H1 (cell line): ENCODE measurements around the gene NAT10. TPM values are rescaled to one million over a fixed set of nuclear protein-coding genes. Genes with fewer than 3 reads are reported as not detected.

ENCODE experiments used
- CTCF ChIA-PET: fragments of 300-600 bp; sonication (Branson Sonifier 250); formaldehyde crosslinking; loops from one replicate; lab custom pipeline; 2021; ENCODE audit not compliant: partially characterized antibody; lab: Charles Lee
- POLR2A ChIA-PET: fragments of 300-600 bp; sonication (Branson Sonifier 250); formaldehyde crosslinking; loops from one replicate; lab custom pipeline; 2021; ENCODE audit warnings: inconsistent platforms; ENCODE audit not compliant: partially characterized antibody; lab: Charles Lee
- DNase-seq, 2 experiments: peaks; one replicate each; pipeline versions ENCODE4 v3.0.0 to v3.0.0-alpha.2; 2010 to 2022; ENCODE audit warnings: low spot score in 2 of 2, low read depth in 1 of 2, mixed read lengths in 1 of 2
- FAIRE-seq: peaks from 2 replicates; lab custom pipeline; 2011; peaks lifted over from hg19 to GRCh38; lab: Jason Lieb, UNC
- H2AFZ ChIP-seq: 2 replicates; pipeline ENCODE4 v1.8.1; 2012; ENCODE audit warnings: low read length, inconsistent platforms
- H2AK5ac ChIP-seq: 2 replicates; pipeline ENCODE4 v1.6.1; 2013; ENCODE audit warnings: low read depth, low read length
- H2BK120ac ChIP-seq: replicated peaks from 2 replicates; pipeline ENCODE3; 2013; ENCODE audit warnings: low read depth, low read length, inconsistent platforms
- H2BK12ac ChIP-seq: 2 replicates; pipeline ENCODE4 v1.6.1; 2013; ENCODE audit warnings: low read depth, low read length
- H2BK15ac ChIP-seq: 2 replicates; pipeline ENCODE4 v1.6.1; 2013; ENCODE audit warnings: low read length
- H2BK20ac ChIP-seq: 2 replicates; pipeline ENCODE4 v1.6.1; 2013; ENCODE audit warnings: low read length
- H2BK5ac ChIP-seq: 2 replicates; pipeline ENCODE4 v1.6.1; 2013; ENCODE audit warnings: low read depth, low read length
- H3K14ac ChIP-seq: 2 replicates; pipeline ENCODE4 v1.6.1; 2013; ENCODE audit warnings: inconsistent platforms; ENCODE audit not compliant: insufficient read length
- H3K18ac ChIP-seq: 2 replicates; pipeline ENCODE4 v1.6.1; 2013; ENCODE audit warnings: low read length; ENCODE audit errors: extremely low read depth
- H3K23ac ChIP-seq: 2 replicates; pipeline ENCODE4 v1.6.1; 2013; ENCODE audit warnings: inconsistent platforms; ENCODE audit not compliant: insufficient read length
- H3K23me2 ChIP-seq: 2 replicates; pipeline ENCODE4 v1.6.1; 2013; ENCODE audit warnings: low read depth, low read length
- H3K27ac ChIP-seq: 2 replicates; pipeline ENCODE4 v1.6.1; 2011; ENCODE audit warnings: low read depth, low read length, inconsistent platforms
- H3K27me3 ChIP-seq, 4 experiments: replicated peaks in 1 of 4; 1 replicate in 1 of 4; 2 replicates in 3 of 4; pipeline versions ENCODE4 v1.6.1 to v1.8.1; 2011 to 2013; ENCODE audit warnings: low read length in 3 of 4, mild to moderate bottlenecking in 3 of 4, inconsistent platforms in 2 of 4, mixed read lengths in 2 of 4, moderate library complexity in 1 of 4; ENCODE audit not compliant: control insufficient read depth in 3 of 4, insufficient read depth in 3 of 4; ENCODE audit errors: extremely low read depth in 1 of 4
- H3K36me3 ChIP-seq, 4 experiments: 2 replicates each; pipeline versions ENCODE4 v1.6.1 to v1.8.1; 2011 to 2013; ENCODE audit warnings: mild to moderate bottlenecking in 4 of 4, low read length in 3 of 4, moderate library complexity in 2 of 4, control low read depth in 1 of 4, inconsistent platforms in 1 of 4; ENCODE audit not compliant: insufficient read depth in 4 of 4, control insufficient read depth in 2 of 4
- H3K4ac ChIP-seq: replicated peaks from 2 replicates; pipeline ENCODE3; 2013; ENCODE audit warnings: low read length, low read depth, mixed read lengths, inconsistent platforms; ENCODE audit not compliant: insufficient read length
- H3K4me1 ChIP-seq, 4 experiments: replicated peaks in 1 of 4; 1 replicate in 1 of 4; 2 replicates in 3 of 4; pipeline versions ENCODE4 v1.6.1 to v1.8.1; 2011 to 2013; ENCODE audit warnings: low read length in 3 of 4, inconsistent platforms in 2 of 4, mixed read lengths in 1 of 4; ENCODE audit not compliant: insufficient read depth in 4 of 4, control insufficient read depth in 3 of 4
- H3K4me2 ChIP-seq, 2 experiments: 2 replicates each; pipeline versions ENCODE4 v1.6.1 to v1.8.1; 2011 to 2013; ENCODE audit warnings: low read depth in 2 of 2, low read length in 2 of 2, control low read depth in 1 of 2, inconsistent platforms in 1 of 2, mild to moderate bottlenecking in 1 of 2; ENCODE audit not compliant: insufficient read depth in 1 of 2
- H3K4me3 ChIP-seq, 4 experiments: fragments of 200-600, 300-600 bp in 1 of 4; sonication (generic), shearing (Covaris generic), sonication (Bioruptor Twin) in 1 of 4; 2 replicates each; pipeline versions ENCODE4 v1.5.1 to v1.8.1; 2011 to 2016; ENCODE audit warnings: low read length in 4 of 4, low read depth in 3 of 4, control low read depth in 2 of 4, inconsistent platforms in 2 of 4, mild to moderate bottlenecking in 2 of 4, mixed read lengths in 1 of 4, moderate library complexity in 1 of 4; ENCODE audit not compliant: insufficient read depth in 2 of 4; ENCODE audit errors: extremely low read depth in 1 of 4
- H3K56ac ChIP-seq: replicated peaks from 2 replicates; pipeline ENCODE3; 2013; ENCODE audit warnings: low read depth, mild to moderate bottlenecking, mixed read lengths, low read length, inconsistent platforms; ENCODE audit not compliant: insufficient read length
- H3K79me1 ChIP-seq: 2 replicates; pipeline ENCODE4 v1.6.1; 2013; ENCODE audit warnings: low read depth, low read length, control low read depth
- H3K79me2 ChIP-seq, 2 experiments: 2 replicates each; pipeline versions ENCODE4 v1.6.1 to v1.8.1; 2012 to 2013; ENCODE audit warnings: low read length in 2 of 2, mild to moderate bottlenecking in 2 of 2, inconsistent platforms in 1 of 2; ENCODE audit not compliant: insufficient read depth in 2 of 2, control insufficient read depth in 1 of 2
- H3K9ac ChIP-seq, 4 experiments: replicated peaks in 1 of 4; 1 replicate in 1 of 4; 2 replicates in 3 of 4; pipeline versions ENCODE4 v1.6.1 to v1.8.1; 2011 to 2013; ENCODE audit warnings: low read depth in 3 of 4, low read length in 3 of 4, control low read depth in 2 of 4, mild to moderate bottlenecking in 2 of 4, moderate library complexity in 2 of 4, inconsistent platforms in 1 of 4; ENCODE audit errors: extremely low read depth in 1 of 4
- H3K9me3 ChIP-seq, 2 experiments: 2 replicates each; pipeline versions ENCODE4 v1.6.1 to v1.8.1; 2012 to 2013; ENCODE audit warnings: mild to moderate bottlenecking in 2 of 2, moderate library complexity in 2 of 2, control low read depth in 1 of 2, inconsistent platforms in 1 of 2, low read depth in 1 of 2, low read length in 1 of 2, mixed read lengths in 1 of 2; ENCODE audit not compliant: insufficient read depth in 2 of 2
- H4K20me1 ChIP-seq, 2 experiments: replicated peaks in 1 of 2; 2 replicates each; pipeline versions ENCODE3 to v1.8.1; 2011 to 2013; ENCODE audit warnings: inconsistent platforms in 2 of 2, low read length in 2 of 2, mild to moderate bottlenecking in 1 of 2; ENCODE audit not compliant: insufficient read depth in 2 of 2, control insufficient read depth in 1 of 2
- H4K5ac ChIP-seq: 2 replicates; pipeline ENCODE4 v1.6.1; 2013; ENCODE audit warnings: low read length, low read depth, mixed read lengths, inconsistent platforms; ENCODE audit not compliant: insufficient read length
- H4K8ac ChIP-seq: 2 replicates; pipeline ENCODE4 v1.8.0; 2013; ENCODE audit warnings: mild to moderate bottlenecking, moderate library complexity, low read length, inconsistent platforms; ENCODE audit not compliant: insufficient read depth; ENCODE audit errors: extremely low read depth
- H4K91ac ChIP-seq: replicated peaks from 2 replicates; pipeline ENCODE3; 2013; ENCODE audit warnings: low read length, mixed read lengths, inconsistent platforms; ENCODE audit not compliant: insufficient read length
- ASH2L ChIP-seq: fragments of 200-600, 300-600 bp; sonication (generic); IDR thresholded peaks from one replicate; pipeline ENCODE4 v1.7.1; 2017; ENCODE audit warnings: low read length
- CHD1 ChIP-seq: IDR thresholded peaks from 2 replicates; pipeline ENCODE4 v1.6.1; 2012; ENCODE audit warnings: low read depth, low read length, improper control_type of control experiment
- EGR1 ChIP-seq: IDR thresholded peaks from 2 replicates; pipeline ENCODE4 v1.6.1; 2011; ENCODE audit warnings: low read depth, low read length, borderline replicate concordance
- RBBP5 ChIP-seq: IDR thresholded peaks from 2 replicates; pipeline ENCODE4 v1.7.1; 2012; ENCODE audit warnings: low read depth, mild to moderate bottlenecking, inconsistent platforms, low read length, moderate library complexity, borderline replicate concordance
- SIX5 ChIP-seq: IDR thresholded peaks from 2 replicates; pipeline ENCODE4 v1.6.1; 2011; ENCODE audit warnings: mild to moderate bottlenecking, low read depth, low read length
- TCF12 ChIP-seq: IDR thresholded peaks from 2 replicates; pipeline ENCODE4 v1.6.1; 2011; ENCODE audit warnings: low read depth, mild to moderate bottlenecking, low read length
- WGBS, 2 experiments: shearing (Covaris generic) in 1 of 2; methylation state at CpG; one replicate each; pipeline versions ENCODE4 v1.1.6 to v1.1.7; 2013 to 2015; ENCODE audit warnings: low lambda C conversion rate in 2 of 2, mixed read lengths in 2 of 2, inconsistent platforms in 1 of 2, low coverage in 1 of 2, missing lambda C conversion rate in 1 of 2; ENCODE audit not compliant: insufficient replicate concordance in 2 of 2, insufficient coverage in 1 of 2, insufficient read length in 1 of 2; ENCODE audit errors: extremely low coverage in 1 of 2, missing lambda C conversion rate in 1 of 2; 5-methylcytosine and 5-hydroxymethylcytosine counted together
- polyA plus RNA-seq, 7 experiments: library from polyadenylated mRNA; depleted of rRNA in 3 of 7; stranded (reverse) in 5 of 7; unstranded in 2 of 7; fragments of >200 nt in 5 of 7; fragments of 200-250 nt in 2 of 7; gene quantifications; 1 replicate in 5 of 7; 2 replicates in 1 of 7; 4 replicates in 1 of 7; pipeline versions ENCODE4 v1.2.1 to v1.2.3, GENCODE V29; 2011 to 2013; ENCODE audit warnings: missing spikeins in 2 of 7, mixed read lengths in 2 of 7
- total RNA-seq: library from RNA; stranded (reverse); fragmentation: NEBNext Ultra II Directional; extraction: Animal tissue kit (Norgen Biotek cat#: 25700); gene quantifications from 2 replicates; pipeline ENCODE4 v1.2.1, GENCODE V29; 2021
- TF ChIP-seq, protein P1 (sequence below): IDR thresholded peaks from 2 replicates; pipeline ENCODE4 v1.6.1; 2012; ENCODE audit warnings: inconsistent platforms

Gene NAT10
- total and polyA plus RNA-seq, 2 of the 8 experiments (the other 6 are each of a cell fraction or from before 2014, with no cell fraction given), result 66.3 to 89.6 TPM

DNA sequence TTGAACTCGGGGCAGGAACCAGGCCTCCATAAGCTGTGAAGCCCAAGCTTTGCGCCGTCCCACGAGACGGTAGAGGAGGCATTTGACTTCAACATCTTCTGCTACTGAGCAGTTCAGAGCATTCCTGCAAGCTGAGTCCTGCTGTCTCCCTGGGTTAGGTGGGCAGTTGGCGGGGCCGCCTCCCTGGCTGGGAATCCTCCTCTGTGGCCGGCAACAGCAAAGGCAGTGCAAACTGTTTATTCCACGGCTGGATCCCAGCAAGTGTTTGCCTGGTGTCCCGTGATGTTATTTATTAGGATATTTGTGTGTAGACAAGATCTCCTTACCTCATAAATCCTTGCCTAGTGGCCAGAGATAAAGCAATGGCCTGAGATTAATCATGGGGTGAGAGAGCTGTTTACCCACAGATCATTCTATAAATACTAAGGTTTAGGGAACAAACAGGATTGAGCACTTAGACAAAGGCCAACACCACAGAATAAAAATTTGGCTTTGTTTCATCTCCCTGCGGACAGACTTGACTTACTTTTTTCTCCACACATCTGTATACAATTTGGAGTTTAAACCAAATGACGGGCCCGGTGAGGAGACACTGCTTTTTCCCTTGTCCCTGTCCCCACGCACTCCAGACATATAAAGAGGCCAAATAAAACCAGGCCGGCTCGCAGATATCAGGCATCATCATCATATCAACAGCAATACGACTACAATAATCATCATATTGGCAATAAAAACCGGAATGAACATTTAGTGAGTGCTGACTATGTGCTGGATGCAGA lies 63.4 kb downstream of the NAT10 start:
- H3K79me2 ChIP-seq, result no peaks in the 10 kb centered on the region
- H3K9me3 ChIP-seq, result no peaks in the 10 kb centered on the region
- TF ChIP-seq RBBP5 (no peak), SIX5 (no peak), EGR1 (no peak), ASH2L (no peak), TCF12 (no peak), CHD1 (no peak)
- TF ChIP-seq, protein P1, sequence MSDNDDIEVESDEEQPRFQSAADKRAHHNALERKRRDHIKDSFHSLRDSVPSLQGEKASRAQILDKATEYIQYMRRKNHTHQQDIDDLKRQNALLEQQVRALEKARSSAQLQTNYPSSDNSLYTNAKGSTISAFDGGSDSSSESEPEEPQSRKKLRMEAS, result no peak
- H3K4ac ChIP-seq, result no peak overlapping the region
- no peak overlapping the region for H2AFZ ChIP-seq
- no peak overlapping the region for H3K27ac ChIP-seq
- no peak overlapping the region for H4K91ac ChIP-seq
- no peak for FAIRE-seq
- no peak overlapping the region for H3K23ac ChIP-seq
- H2BK20ac ChIP-seq, result no peak overlapping the region
- no peak overlapping the region for H3K18ac ChIP-seq
- no peak overlapping the region for H2BK15ac ChIP-seq
- no peak for DNase-seq
- no peaks in the 10 kb centered on the region for H3K79me1 ChIP-seq
- no peak overlapping the region for H2AK5ac ChIP-seq
- WGBS, 2 experiments, result 87% methylated on average over 18 of the region's 18 CpGs; no CpG with 5 or more reads in 1 of the 2 experiments
- no peak overlapping the region for H4K5ac ChIP-seq
- no peaks in the 10 kb centered on the region for H3K36me3 ChIP-seq
- H3K4me2 ChIP-seq, result no peak overlapping the region
- ChIA-PET POLR2A (interaction anchor here (1.3 to 2.0 kb wide), 2 partner anchors 13 to 18 kb away, joined by 4 to 5 read pairs; no protein-coding TSS in a partner anchor), CTCF (interaction anchor here (1.0 to 9.8 kb wide), 7 partner anchors 14 to 197 kb away, joined by 3 to 89 read pairs (median 4); partner anchors contain the start of gene ABTB2)
- no peaks in the 10 kb centered on the region; a peak in 2 of 7 replicates for H3K4me1 ChIP-seq
- H2BK120ac ChIP-seq, result no peak overlapping the region
- H3K9ac ChIP-seq, result no peak overlapping the region
- H4K8ac ChIP-seq, result no peak overlapping the region
- H3K14ac ChIP-seq, result no peak overlapping the region
- H4K20me1 ChIP-seq, result no peaks in the 10 kb centered on the region
- H2BK5ac ChIP-seq, result no peak overlapping the region
- no peak overlapping the region for H2BK12ac ChIP-seq
- H3K4me3 ChIP-seq, result no peak overlapping the region
- H3K27me3 ChIP-seq, result no peaks in the 10 kb centered on the region
- H3K56ac ChIP-seq, result no peak overlapping the region
- no peaks in the 10 kb centered on the region for H3K23me2 ChIP-seq
